Measurements from ENCODE around the gene CDC27.
A peak's percentile ranks its signal among the peaks of the same experiment; 100 is the strongest.
"Not testable (repeated sequence)": the region's sequence is repeated elsewhere in the genome, so short reads cannot be mapped to it uniquely, and the experiment has no call there.

The CDC27 gene, protein sequence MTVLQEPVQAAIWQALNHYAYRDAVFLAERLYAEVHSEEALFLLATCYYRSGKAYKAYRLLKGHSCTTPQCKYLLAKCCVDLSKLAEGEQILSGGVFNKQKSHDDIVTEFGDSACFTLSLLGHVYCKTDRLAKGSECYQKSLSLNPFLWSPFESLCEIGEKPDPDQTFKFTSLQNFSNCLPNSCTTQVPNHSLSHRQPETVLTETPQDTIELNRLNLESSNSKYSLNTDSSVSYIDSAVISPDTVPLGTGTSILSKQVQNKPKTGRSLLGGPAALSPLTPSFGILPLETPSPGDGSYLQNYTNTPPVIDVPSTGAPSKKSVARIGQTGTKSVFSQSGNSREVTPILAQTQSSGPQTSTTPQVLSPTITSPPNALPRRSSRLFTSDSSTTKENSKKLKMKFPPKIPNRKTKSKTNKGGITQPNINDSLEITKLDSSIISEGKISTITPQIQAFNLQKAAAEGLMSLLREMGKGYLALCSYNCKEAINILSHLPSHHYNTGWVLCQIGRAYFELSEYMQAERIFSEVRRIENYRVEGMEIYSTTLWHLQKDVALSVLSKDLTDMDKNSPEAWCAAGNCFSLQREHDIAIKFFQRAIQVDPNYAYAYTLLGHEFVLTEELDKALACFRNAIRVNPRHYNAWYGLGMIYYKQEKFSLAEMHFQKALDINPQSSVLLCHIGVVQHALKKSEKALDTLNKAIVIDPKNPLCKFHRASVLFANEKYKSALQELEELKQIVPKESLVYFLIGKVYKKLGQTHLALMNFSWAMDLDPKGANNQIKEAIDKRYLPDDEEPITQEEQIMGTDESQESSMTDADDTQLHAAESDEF

DNA sequence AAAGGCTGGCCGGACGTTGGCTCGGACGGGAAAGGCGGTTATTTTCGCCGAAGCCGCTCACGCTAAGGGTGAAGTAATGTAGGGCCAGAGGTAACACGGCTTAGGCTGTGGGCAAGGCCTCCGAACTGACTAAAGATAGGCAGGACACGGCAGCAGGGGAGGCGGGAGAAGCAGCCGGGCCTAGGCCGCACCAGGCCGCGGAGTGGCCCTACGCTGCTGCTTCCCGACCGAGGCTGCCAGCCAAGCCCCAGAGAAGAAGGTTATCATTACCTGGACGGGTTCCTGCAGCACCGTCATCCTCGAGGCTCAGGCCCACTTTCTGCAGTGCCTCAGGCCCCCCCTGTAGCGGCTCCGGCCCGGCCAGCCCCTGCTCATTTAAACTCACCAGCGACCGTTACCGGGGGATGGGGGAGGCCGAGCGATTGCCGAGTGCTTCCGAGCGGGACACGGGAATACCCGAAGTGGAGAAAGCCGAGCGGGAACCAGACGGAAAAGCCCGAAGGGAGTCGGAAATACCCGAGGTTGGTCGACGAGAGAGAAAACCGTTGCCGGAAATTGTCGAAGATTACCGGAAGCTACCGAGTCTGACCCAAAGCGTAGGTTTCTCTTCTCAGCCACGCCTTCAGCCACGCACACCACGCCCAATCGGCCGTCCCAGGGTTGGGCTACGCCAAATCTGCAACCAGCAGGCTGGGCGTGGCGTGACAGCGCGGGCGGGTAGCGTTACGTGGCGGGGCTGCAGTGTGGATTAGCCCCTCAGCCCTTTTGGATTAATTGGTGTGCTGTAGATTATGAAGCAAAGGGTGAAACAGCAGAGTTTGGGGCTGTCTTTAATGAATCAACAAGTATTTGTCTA, at the start of gene CDC27:
TSS of gene CDC27 (minus strand) at position 420 of the 856 bp plus-strand sequence. CDS start at position 297, 123 bp downstream.
- DNase-seq (ENCODE audit: low read depth in 3 of 3, low spot score in 1 of 3), result peak; percentile 99 to 100 (median 100)

DNA sequence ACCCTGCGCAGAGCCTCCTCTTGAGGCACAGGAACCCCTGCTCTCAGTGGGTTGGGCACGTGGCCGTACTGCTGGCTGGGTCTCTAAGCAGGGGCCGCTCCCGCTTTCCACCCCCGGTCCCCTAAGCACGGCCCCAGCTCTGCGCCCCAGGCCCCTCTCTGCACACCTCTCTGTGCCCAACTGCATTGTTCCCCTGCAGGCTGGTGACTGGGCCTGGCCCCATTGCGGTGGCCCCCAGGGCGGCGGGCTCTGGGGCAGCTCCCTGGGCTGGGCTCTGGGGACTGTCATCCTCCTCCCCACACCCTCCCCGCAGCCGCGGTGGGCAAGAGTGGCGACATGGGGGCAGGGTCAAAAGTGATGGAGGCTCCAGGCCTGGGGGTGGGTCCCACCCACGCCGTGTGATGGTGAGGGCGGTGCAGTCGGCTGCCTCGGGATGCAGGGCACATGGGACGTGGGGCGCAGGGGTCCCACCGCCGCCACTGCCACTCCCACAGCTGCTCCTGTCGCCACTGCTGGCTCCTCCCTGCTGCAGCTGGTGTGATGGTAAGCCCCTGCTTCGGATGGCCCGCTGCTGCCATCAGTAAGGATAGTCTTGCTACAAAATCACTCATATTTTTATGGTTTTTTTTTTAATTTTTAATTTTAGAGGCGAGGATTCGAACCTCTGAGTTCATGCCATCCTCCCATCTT, 49.4 kb upstream of the CDC27 start:
- no peak for DNase-seq (ENCODE audit: low read depth in 3 of 3, low spot score in 1 of 3)

DNA sequence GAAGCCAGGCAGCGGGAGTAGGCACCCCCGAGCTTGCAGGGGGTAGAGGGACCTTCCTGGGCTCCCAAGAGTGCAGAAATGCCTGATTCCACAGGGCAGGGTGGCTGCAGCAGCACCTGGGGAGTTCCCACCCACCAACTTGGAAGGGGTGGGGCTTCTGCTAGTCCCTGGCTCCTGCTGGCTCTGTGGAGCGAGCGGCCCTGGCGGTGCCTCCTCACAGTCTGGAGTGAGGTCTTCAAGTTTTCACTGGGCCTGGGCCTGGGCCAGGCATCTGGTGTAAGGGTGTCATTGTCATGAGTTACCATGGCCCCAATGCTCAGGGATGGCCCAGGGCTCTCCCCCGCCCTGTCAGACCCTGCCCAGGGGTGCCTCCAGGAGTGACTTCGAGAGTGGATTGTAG, 48.7 kb upstream of the CDC27 start:
- no peak for DNase-seq (ENCODE audit: low read depth in 3 of 3, low spot score in 1 of 3)

DNA sequence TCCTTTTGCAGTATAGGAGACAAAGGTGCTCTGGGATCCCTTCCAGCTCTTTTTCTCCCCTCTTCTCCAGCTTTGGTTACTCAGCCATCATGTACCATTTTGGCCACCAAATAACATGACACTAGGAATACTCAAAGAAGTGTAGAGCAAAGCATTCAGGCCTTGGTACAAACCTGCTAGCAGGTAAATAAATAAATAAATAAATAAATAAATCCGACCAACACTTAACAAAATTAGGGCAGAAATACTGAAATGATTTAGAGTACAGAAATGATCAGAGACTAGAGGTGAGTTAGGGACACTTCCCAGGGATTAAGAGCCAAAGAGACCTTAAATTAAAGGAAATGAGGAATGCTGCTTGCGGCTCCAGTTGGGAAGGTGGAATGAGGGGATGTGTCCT, 46.8 kb upstream of the CDC27 start:
- DNase-seq (ENCODE audit: low read depth in 3 of 3, low spot score in 1 of 3), result no peak

DNA sequence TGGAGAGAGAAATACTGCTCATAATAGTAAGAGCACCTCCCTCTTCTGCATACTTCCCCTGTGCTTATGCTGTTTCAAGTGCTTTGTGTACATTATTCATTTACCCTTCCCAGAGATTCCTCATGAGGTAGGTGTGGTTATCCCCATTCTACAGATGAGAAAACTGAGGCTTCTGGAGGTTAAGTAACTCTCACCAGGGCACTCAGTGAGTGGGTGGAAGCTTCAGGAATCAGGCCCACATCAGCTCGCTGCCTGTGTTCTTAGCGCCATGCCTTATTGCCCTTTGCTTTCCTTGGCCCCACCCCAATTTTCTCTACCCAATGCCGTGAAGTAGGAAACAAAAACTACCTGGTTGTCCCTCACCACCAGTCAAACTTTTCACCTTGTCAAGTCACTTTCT, 46.4 kb upstream of the CDC27 start:
- no peak for DNase-seq (ENCODE audit: low read depth in 3 of 3, low spot score in 1 of 3)

DNA sequence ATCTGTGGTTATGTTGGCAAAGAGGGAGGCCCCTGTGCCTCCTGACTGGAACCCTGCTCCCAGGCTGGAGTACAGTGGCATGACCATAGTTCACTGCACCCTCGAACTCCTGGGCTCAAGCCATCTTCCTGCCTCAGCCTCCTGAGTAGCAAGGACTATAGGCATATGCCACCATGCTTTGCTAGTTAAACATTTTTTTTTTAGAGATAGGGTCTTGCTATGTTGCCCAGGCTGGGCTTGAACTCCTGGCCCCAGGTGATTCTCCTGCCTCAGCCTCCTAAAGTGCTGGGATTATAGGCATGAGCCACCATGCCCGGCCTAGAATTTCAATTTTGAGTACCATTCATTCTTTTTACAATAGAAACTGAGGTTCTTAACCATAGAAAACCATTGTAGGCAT, 43.4 kb upstream of the CDC27 start:
- no peak for DNase-seq (ENCODE audit: low read depth in 3 of 3, low spot score in 1 of 3)

DNA sequence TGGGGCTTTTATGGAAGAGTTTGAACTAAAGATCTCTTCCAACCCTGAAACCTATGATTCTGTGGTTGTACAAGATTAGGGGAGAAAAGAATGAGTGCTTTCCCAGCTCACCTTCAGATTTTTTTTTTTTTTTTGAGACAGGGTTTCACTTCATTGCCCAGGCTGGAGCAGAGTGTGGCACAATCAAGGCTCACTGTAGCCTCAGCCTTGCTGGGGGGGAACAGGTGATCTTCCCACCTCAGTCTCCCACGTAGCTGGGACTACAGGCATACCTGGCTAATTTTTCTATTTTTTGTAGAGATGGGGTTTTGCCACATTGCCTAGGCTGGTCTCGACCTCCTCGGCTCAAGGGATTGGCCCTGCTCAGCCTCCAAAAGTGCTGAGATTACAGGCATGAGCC, 42.8 kb upstream of the CDC27 start:
- no peak for DNase-seq (ENCODE audit: low read depth in 3 of 3, low spot score in 1 of 3)

DNA sequence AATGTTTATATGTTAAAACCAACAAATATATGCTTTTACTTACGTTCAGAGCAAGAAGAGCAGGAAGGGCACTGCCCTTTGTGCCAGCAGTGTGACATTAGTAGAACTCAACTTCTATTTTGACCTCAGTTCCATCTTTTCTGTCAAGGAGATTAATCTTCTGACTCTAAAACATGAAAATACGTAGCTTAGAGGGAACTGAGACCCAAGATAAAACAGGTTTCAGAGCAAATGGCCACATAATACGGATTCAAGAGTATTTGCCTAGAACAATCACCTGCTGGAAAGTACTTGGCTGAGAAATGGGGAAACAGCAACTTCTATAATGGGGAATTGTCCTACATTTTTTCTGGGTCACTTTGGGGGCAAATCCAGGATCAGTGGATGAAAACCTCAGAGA, 42.2 kb upstream of the CDC27 start:
- DNase-seq (ENCODE audit: low read depth in 3 of 3, low spot score in 1 of 3), result no peak

DNA sequence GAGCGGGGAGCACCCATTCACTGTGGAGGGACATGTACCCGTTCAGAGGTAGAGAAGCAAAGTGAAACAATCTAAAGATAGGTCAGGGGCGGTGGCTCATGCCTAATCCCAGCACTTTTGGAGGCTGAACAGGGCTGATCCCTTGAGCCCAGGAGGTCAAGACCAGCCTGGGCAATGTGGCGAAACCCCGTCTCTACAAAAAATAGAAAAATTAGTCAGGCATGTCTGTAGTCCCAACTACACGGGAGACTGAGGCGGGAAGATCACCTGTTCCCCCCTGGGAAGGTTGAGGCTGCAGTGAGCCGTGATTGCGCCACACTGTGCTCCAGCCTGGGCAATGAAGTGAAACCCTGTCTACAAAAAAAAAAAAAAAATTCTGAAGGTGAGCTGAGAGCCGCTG, 41.8 kb upstream of the CDC27 start:
- no peak for DNase-seq (ENCODE audit: low read depth in 3 of 3, low spot score in 1 of 3)

DNA sequence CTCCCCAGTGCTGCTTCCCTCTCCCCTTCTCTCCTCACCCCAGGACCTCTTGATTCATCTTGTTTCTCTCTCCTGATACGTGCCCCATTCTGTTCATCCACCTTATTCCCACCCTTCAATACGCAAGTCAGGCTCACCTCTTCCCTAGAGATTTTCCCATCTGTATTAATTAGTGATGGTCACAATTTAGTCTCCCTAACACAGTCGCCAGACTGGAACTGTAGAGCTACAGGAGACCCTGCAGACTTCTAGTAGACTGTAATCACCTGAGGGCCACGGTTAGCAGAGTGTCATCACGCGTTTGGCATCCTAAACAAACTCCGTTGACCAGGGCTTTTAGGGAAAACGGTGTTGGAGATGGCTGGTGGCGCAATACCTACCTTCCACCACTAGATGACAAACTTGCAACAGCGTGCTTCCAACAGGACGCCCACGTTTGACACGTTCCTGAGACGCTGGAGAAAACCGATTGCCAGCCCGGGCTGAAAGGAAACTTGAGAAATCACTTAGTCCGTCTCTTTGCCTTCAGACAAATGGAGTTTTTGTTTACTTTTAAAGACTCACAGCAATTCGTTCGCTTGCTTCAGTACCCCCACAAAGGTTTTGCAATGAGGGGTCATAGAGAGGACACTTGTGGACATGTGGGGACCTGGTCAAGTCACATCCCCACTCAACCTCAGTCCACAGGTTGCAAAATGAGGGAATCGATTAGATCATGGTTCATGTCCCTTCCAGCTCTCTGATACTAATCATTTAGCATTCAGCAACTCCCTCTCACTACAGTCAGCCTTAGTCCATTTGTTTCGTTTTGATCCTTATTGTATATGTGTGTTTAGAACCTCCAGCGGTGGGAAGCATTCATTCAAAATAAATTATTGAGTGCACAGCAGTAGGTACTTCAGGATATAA, 40.7 kb upstream of the CDC27 start:
- DNase-seq (ENCODE audit: low read depth in 3 of 3, low spot score in 1 of 3), result peak in 2 of 3 donors; percentile 44 to 45

DNA sequence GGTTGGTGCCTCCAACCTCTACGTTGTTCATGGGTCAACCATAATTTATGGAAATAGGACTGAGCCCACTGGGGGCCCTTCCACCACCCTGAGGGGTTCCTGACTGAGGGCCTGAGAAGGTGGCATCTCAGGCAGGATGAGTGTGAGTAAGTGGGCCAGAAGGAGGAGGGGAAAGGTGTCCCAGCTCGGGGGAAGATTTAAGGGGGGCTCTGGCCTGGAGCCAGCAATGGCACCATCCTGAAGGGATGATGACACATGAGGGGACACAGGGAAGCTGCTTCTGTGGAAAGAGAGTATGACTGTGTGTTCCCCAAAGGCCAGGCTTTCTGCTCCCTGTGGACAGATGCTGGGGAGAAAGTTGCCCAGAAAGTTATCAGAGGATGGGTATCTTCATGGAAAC, 38.8 kb upstream of the CDC27 start:
- DNase-seq (ENCODE audit: low read depth in 3 of 3, low spot score in 1 of 3), result no peak

DNA sequence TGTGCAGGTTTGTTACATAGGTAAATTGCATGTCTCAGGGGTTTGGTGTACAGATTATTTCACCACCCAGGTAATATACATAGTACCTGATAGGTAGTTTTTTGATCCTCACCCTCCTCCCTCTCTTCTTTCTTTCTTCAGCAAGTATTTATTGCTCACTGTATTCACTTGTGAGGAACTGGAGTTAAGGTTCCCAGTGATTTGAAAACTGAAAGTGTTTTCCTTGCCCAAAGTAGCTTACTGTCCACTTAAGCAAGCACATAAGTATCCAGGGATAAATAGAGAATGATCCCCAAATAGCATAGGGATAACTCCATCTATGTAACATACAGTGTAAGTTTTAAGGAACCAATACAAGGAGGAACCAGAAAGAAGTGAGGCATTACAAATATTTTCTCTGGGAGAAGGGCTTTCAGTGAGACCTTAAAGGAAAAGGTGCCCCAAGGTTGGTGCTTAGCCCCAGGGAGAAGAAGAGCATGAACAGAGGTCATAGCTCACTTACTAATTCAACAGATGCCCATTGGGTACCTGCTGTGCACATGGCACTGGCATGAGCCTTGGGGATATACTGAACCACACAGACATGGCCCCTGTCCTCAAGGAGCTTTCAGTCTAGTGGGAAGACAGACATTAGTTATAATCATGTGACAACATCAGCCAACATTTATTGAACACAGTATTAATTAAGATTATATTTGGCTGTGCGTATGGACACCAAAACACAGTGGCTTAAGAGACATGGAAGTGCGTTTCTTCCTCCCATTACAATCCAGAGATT, 37.0 kb upstream of the CDC27 start:
- DNase-seq (ENCODE audit: low read depth in 3 of 3, low spot score in 1 of 3), result no peak

DNA sequence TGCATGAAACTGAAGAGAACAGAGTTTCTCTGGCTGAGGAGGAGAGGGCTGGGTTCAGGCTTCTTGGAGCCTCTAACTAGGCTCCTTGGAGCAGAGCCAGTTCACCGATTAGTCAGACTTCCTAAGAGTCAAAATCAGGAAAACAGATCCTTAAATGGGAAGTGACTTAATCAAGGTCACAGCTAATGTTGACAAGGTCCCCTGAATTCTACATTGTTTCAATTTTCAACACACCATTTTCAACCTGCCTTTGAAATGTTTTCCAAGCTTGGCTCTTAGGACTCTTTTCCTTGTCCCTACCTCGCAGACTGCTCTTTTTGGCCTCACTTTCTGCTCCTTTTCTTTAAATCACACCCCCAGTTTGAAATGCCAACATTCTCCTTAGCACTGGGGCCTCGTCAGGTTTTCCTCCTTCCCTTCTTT, 36.4 kb upstream of the CDC27 start:
- DNase-seq (ENCODE audit: low read depth in 3 of 3, low spot score in 1 of 3), result no peak

DNA sequence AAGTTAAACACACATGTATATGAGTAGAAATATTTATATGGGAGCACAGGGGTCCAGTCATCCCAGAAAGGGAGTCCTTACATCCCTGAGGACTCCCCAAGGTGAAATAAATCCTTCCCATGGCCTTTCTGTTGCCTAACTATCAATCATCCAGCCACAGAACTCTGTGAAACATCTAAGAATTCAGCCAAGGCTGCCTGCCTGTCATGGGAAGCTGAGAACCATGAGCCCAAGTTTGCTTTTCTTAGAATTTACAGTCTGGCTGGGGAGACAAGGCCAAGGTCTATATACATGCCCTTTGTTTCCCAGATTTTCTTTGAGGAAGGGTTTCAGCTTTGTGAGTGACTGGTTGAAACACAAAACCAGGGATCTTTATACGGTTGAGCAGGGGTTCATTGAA, 35.9 kb upstream of the CDC27 start:
- no peak for DNase-seq (ENCODE audit: low read depth in 3 of 3, low spot score in 1 of 3)

DNA sequence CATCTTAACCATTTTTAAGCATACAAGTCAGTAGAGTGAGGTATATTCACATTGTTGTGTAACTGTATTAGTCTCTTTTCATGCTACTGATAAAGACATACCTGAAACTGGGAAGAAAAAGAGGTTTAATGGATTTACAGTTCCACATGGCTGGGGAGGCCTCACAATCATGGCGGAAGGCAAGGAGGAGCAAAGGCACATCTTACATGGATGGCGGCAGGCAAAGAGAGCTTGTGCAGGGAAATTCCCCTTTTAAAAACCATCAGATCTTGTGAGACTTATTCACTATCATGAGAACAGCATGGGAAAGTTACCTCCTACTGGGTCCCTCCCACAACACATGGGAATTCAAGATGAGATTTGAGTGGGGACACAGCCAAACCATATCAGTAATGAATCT, 35.0 kb upstream of the CDC27 start:
- not testable (repeated sequence) for DNase-seq (ENCODE audit: low read depth in 3 of 3, low spot score in 1 of 3)

DNA sequence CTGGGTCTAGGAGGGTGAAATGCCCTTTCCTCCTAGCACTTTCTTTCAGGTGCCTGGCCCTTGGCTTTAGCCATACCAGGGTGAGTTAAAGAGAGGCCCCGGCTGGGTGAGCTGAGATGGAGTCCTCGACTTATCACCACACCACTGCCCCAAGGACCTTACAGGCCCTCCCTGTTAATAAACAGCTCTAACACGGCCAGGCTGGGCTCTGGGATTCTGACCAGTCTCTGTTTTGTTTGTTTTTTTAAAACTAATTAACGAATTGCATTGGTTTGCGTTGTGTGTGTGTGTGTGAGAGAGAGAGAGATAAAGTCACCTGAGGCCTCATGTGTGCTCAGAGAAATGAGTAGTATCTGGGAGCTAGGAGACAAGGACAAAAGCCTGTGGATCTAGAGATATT, 34.4 kb upstream of the CDC27 start:
- no peak for DNase-seq (ENCODE audit: low read depth in 3 of 3, low spot score in 1 of 3)

DNA sequence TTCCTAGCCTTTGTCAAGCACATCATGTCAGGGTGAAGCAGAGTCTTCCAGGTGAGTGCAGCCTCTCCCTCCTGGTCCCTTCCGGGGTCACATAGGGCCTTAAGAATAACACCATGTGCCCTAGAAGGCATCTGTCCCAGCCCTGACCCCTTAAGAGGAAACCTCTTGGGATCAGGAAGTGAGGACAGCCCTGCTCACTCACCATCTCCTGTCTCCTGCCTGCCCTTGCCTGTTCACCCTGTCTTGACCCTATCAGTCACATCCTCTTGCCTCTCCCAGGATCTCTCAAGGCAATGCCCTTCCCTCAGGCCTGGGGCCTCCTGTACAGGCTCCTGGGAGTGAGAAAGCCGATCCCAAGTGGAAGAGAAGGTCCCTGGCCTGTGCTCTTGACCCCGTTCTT, 33.9 kb upstream of the CDC27 start:
- no peak for DNase-seq (ENCODE audit: low read depth in 3 of 3, low spot score in 1 of 3)

DNA sequence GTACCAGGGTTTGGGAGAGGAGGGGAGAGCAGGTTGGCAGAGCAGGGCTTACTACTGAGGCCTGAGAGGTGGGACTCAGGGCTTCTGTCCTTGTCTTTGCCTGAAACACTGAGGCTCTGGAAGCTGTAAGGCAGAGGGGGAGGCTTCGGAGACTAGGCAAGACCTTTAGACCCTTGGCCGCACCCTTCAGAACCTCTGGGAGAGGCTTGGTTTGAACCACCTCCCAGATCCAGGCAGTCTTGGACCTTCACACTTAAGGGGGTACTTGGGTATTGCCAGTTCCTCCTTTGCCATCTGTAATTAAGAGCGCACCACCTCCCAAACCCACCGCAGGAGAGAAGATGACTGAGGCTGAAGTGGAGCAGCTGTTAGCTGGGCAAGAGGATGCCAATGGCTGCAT, 33.0 kb upstream of the CDC27 start:
- DNase-seq (ENCODE audit: low read depth in 3 of 3, low spot score in 1 of 3), result no peak

DNA sequence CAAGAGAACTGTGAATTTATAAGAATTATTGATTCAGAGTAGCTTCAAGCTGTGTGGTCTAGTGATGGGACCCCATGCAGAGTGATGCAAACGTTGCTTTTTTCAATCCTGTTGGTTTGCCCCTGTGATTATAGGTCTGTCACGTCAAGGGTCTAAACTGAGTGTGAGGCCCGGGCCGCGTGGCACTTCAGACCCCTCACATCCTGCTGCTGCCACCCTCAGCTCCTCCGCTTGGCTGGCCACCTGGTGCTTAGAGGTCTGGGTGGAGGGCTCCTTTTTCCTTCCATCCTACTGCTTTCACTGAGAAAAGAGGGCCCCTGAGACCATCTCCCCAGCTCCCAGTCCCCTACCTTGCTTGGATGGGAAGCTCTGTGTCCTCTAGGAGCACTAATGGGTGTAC, 32.1 kb upstream of the CDC27 start:
- no peak for DNase-seq (ENCODE audit: low read depth in 3 of 3, low spot score in 1 of 3)
